Hematopoietic multipotent progenitor cell treated with erythropoietin and hydrocortisone succinate and interleukin-3 and kit ligand, for 15 days (in vitro differentiated cells): ENCODE data around the gene GJA5.

Source experiments
- DNase-seq: peaks from one replicate; pipeline ENCODE4 v3.0.0-alpha.2; 2015; ENCODE audit warnings: low spot score

Gene GJA5

DNA sequence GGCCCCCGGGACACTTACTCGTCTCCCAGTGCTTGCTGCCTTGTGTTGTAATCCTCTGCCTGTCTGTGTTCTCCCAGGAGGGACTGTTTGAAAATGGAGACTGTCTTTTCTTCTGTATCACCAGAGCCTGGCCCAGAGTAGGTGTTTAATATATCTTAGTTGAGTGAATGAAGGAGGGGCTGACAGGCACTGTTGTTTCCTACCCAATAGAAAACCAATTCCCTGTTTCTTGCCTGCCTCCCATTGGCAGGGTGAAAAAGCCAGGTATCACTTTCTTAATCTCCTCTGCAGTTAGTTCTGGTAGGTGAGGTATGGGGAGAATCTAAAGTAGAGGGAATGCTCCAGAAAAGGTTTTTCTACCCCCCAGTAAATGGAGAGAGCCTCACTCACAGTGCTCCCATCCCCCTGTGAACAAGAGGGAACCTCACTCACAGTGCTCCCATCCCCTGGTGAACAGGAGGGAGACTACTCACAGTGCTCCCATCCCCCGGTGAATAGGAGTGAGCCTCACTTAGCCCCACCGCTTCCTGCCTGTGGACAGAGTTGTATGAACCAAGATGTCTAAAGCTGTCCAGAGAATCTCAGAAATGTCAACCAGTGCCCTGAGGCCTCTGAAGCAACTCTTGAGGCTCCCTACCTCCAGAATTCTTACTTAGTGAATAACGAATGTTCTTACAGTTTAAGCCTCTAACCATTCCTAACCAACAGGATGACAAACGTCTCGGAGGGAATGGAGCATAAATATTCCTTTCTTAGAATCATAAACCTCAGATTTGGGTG is at the start of gene GJA5:
TSS of gene GJA5 (minus strand) at position 122 of the 780 bp plus-strand sequence. CDS start 1,364 bp downstream, outside the sequence.
- no peak for DNase-seq

DNA sequence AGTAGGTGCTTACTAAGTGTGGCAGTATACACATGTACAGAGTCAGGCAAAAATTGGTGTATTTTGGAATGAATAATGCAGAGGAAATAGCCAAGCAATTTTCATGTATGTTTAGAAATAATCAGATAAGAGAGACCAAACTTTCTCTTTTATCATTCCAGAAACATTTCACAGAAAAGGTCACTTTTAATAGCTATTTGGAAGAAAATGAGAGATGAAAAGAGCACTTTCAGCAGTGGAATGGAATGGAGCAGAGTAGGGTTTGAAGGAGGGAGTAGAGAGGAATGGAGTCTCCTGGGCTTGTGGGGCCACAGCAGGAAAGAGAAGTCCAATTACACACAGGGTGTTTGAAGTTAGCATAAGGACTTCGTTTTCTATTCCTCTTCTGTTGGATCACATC is 48.8 kb upstream of the GJA5 start:
- DNase-seq, result no peak

DNA sequence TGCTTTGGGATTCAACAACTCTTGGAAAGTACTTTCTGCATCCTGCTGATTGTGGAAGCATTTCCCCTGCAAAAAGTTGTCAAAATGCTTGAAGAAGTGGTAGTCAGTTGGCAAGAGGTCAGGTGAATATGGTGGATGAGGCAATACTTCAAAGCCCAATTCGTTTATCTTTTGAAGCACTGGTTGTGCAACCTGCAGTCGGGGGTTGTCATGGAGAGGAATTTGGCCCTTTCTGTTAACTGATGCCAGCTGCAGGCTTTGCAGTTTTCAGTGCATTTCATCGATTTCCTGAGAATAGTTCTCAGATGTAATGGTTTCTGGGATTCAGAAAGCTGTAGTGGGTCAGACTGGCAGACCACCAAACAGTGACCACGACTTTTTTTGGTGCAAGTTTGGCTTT is 47.6 kb upstream of the GJA5 start:
- no peak for DNase-seq

DNA sequence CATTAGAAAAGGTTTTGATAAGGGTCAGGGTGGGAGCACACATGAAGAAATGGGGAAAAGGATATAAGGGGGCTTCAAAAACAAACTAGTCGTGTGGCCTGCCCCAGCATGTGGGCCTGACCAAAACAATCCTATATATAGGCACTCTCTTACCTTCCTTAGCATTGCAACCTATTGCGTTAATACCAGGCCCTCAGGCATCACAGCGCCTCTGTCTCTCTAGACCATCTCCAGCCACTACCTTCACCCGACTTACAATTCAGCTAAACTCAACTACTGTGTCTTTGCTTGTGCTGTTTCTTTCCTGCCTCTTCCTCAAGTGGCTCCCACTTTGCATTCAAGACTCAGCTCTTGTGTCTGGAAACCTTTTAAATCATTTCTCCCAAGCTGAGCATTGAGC is 47.0 kb upstream of the GJA5 start:
- DNase-seq, result no peak

DNA sequence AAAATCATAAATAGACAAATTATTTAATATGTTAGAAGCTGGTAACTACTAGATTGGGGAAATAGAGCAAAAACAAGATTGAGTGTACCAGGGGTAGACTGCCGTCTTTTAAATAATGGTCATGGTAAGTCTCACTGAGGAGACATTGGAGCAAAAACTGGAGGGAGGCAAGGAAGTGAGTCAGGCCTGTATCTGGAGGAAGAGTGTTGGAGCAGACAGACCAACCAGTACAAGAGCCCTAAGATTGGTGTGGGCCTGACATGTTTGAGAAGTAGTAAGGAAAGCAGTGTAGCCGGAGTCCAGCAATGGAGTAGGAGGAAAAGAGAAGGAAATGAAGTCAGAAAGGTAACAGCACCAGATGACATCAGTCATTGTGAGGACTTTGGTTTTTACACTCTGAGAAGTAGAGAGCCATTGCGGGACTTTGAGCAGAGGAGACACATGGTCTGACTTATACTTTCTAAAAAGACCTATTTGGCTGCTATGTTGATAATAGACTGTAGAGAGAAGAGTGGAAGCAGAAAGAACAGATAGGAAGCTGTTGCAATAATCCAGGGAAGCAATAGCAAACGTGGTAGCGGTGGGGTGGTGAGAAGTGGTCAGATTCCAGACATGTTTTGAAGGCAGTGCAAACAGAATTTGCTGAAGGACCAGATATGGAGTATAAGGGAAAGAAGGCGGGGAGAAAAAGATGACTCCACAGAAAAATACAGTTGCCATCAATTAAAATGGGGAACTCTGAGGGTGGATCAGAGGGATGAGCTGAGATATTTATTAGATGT is 44.7 kb upstream of the GJA5 start:
- no peak for DNase-seq

DNA sequence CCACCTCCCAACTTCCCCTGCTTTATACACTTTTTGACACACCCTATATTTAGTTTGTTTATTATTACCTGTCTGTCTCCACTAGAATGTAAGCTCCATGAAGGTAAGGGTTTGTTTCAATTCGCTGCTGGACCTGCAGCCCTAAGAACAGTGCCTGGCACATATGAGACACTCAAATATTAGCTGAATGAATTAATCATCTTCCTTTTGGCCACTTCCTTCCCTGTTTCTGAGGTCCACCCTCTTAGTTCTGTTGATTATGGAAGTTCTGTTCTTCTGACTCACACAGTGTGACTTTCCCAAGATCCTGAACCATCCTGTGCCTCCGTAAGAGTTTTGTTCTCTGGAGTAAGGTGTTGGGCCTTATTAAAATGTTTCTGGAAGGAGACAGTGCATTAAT is 40.4 kb upstream of the GJA5 start:
- DNase-seq, result no peak

DNA sequence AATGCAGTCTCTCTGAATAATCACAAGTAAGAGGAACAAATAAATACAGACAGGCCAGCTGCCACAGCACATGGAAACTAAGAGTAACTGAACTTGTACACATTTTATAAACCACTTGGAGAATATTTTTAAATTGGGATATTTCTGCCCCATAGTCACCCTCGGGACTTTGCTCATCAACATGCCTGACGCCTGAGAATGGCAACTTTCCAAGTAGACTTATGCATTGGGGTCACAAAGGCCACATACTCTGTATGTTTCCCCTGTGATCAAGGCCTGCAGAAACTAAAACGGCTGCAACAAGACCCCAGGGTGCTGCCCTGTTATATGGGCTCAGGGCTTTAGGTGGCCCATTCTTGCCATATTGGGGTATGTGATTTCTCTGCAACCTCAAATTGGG is 38.3 kb upstream of the GJA5 start:
- no peak for DNase-seq

DNA sequence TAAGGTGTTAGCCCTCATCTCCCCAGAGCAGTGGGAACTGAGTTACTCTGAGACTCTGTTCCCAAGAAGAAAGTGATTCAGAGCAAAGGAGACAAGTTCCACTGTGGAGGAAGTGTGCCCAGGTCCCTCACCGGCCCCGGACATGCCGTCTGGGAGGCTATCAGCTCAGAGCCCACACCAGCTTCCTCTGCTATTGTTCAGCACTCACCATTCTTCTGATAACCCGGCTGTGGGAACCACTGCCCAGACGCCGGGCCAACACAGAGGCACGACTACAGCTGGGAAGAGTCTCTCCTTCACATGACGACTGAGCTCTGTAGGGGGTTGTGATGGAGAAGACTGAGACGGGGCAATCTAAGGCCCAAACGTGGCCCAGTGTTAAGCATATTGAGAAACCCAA is 34.2 kb upstream of the GJA5 start:
- DNase-seq, result no peak

DNA sequence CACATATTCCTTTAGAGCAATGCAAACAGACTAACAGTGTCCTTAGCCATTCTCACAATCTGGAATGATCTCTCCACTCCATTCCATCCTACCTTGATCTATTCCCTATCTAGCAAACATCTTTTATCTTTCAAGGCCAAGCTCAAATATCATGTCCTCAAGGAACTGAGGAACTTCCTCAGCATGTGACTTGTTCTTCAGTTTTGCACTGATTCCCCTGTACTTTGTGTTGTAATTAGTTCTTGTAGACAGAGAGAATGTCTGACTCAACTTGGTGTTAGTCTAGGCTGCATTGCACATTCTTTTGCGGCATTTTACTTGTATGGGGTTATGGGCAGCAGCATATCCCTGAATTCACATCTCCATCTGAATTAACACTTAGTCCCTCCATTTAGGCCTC is 31.5 kb upstream of the GJA5 start:
- no peak for DNase-seq

DNA sequence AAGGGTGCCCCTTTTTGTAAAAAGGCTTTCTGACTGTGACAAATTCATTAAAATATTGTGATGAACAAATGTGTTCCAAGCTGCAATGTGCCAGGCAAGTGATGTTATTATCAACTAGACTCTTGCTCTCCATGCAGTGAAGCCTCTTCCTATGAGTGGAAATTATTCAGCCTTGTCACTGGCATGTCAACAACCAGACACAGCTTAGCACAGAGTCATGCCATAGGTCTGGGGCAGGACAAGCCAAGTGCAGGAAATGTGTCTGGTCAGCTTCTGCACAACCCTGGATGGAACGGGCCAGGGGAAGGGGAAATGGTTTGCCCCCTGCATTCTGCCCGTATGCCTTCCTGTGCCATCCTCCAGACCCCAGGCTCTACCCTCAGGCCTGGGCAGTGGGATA is 27.4 kb upstream of the GJA5 start:
- DNase-seq, result no peak

DNA sequence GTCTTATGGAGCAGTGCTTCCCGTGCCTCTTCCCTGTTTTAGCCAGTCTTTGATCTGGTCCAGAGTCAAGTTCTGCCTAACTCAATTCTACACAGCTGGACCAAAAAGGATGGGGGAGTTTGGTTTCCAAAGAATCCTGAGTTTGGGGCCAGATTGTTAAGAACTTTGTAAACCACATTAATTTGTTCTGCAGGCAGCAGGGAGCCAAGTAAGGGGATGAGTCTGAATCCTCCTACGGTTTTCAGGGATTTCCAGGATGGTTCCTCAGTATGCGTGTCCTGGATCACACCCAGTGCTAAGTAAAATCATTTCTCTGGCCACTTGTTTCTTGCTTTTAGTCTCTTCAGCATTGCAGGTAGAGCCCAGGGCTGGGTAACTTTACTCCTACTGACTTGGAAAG is 26.1 kb upstream of the GJA5 start:
- DNase-seq, result no peak

DNA sequence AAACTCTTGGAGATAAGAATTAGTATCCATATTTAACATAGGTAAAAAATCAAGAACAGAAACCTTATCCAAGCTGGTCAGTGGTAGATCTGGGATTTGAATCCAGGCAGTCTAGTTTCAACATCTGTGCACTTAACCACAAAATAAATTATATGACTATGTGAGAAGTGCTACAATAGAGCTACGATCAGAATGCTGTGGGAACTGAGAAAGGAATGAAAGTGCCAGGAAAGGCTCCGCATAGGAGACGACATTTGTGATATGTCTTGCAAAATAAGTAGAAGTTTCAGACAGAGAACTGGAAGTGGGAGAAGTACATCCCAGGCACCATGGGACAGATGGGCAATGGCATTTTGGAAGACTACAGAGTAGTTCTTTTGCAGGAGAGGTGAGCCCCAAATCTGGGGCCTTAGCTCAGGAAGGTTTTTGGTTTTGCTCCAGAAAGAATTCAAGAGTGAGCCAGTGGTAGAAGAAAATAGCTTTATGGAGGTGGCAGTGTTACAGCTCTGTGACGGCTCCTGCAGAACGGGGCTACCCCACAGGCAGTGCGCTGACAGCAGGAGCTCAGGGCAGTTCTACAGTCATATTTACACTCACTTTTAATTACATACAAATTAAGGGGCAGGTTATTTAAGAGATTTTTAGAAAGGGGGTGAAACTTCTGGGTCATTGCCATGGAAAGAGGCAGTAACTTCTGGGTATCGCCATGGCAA is 25.5 kb upstream of the GJA5 start:
- DNase-seq, result no peak

DNA sequence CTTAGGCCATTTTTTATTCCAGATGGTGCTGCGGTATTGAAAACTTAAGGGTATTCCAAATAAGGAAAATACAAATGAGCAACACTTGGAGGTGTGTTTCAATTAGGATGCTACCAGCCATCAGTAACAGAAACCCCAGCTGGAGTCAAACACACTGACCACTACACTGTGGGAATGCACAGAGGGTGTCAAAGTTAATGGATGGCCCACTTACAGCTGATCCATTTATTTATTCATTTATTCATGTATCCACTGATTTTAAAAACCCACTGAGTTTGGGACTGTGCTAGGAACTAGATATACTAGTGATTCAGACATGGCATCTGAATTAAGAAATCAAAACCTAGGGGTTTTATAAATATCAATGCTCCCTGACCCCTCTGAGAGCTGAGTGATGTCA is 24.5 kb upstream of the GJA5 start:
- DNase-seq, result no peak

DNA sequence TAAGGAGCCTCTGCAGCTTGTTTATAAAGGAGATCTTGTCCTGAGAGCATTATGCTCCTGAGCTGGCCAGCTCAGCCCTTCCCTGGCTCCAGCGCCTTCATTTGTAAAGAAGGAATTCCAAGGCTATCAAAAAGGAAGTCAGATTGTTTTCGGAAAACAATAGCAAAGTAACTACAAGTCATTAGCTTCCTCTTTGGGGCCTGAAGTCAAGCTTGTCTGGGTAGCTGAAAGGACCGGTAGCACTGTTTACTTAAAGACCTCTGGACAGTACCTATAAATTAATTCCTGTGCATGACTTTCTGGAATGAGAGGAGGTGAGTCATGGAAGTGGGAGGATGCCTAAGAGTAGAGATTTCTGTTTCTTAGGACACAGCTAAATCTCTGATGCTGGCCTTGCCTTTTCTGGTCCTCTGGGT is 20.7 kb upstream of the GJA5 start:
- no peak for DNase-seq

DNA sequence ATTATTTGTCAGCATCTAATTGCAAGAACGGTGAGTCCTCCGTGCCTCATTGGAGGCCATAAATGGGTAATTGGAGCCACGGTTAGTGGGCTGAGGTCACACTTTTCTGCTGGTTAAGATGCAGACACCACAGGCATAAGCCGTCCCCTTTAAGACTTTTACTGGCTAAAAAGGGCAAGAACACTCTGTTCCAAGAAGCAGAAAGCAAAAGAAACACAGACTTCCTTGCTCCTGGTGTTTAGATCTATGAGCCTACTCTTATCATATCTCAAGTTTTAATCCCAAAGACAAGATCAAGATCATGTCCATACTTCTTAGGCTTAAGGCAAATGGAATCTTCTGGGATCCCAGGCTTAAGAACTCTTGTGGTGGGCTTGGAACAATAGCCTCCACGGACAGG is 17.3 kb upstream of the GJA5 start:
- DNase-seq, result no peak

DNA sequence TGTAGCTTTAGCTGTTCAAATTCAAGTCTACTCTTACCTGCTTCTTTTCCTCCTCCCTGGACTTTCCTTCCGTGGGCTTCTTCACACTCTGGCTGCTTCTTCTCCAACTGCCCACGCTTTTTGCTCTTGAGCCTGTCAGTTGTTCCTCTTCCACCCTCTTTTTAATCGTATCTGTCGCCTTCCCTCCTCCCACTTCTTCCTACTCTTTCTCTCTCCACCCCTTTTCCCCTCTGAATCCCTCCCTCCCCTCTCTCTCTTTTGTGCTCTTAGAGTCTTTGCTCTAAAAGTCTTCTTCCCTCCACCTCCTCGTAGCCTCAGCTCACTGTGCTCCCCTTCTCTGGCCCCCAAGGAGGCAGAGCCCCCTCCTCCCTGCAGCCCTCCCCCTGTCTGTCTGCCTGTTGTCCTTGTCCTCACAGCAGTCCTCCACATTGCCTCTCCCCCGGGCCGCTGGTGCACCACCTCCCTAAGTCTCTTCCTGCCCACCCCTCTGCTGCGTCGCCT is 12.9 kb upstream of the GJA5 start:
- DNase-seq, result no peak

DNA sequence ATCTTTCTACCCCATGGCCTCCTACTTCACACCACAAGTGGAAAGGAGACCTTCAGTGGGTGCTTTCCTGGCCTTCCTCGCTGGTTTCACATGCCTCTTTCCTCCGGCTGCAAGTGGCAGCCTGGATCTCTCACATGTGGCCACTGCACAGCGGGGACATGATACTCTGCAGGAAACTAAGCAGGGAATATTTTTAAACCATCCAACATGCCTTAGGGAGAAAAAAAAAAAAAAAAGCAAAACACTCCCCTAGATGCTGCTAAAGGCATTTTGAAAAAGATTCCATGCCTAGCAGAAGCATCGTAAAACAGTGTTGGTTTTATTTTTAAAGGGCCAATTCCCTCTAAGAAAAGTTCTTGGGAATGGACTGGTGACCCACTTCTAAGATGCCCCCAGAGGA is 12.2 kb upstream of the GJA5 start:
- no peak for DNase-seq

DNA sequence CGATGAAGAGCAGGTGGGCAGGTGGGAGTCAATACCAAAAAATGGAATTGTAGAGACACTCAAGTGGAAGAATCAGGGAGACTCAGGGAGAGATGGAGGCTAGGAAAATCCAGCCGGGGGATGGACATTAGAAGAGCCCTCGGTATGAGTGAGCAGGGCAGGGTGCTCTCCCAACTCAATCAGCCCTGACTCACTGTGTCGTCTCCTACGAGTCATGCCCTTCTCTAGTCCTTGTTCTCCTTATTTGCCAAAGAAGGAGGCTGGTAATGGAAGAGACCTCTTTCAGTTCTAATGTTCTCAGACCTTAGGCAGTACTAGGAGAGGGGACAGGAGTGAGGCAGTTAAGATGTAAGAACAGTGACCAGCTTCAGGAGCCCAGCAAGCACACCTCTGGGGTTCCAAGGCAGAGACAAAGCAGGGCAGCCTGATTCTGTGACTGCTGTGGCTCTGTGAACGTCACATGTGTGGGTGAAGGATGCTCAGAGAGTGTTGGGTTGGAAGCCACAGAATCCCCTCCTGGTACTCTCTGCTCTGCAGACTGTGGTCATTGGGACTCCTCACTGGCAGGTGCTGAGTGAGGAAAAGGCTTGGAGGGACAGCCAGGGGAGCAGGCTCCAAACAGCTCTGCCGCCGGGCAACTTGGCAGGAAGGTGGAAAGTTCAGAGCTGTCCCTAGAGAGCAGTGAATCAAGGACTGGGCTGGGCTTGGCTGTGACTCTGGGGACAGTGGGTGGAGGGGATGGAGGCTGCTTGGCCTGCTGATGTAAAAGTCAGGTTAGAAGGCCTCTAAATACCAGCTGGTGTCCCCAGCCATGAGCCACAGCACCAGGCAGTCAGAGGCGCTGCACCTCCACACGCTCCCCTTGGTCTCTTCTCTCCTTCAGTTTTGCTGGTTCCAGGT is 11.1 kb upstream of the GJA5 start:
- DNase-seq, result no peak

DNA sequence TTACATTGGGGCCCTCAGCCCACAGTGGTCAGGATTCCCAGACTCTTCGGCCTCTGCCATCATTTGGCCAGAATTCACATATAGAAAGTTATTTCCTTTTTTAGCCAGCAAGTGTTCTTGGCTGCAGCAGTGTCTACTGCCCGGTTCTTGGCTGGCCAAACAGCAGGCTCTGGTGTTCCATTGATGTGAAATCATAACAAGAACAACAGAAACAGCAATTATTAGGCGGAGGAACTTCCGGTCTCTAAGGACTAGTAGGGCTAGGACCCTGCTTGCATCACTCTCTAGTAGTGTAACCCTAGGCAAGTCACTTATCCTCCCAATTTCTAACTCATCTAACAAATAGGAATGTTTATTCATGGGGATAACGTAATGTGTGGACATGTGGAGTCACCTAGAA is 8.7 kb upstream of the GJA5 start:
- no peak for DNase-seq

DNA sequence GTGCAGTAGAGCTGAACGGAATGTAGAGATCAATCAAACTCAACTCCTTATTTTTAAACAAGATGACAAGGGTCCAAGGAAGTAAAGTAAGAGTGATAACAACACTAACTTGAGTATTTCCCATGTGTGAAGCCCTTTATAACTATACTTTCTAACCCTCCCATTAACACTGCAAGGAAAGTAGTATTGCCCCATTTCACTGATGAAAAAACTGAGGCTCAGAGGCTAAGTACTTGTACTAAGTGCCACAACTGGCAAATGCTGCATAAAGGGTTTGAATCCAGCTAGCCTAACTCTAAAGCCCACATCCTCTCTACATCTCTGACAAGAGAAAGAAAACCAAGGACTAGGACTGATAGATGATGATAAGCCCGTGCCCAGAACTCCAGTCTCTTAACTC is 8.2 kb upstream of the GJA5 start:
- DNase-seq, result no peak

DNA sequence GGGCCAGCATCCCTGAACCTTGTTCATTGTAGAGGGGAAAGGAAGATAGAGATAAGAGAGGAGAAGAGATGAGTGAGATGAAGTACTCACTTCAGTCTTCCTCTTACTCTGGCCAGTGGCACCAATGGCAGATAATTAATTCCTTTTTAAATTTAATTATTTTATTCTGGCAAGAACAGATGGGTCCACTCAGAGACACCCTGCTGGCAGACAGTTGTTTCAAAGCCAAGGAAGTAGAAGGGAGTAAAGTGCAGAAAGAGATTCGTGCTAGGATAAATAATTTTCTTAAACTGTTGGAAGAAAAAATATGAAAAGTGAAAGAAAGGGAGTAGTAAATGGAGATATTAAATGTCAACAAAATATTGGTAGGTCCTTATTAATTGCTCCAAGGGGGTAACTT is 7.7 kb upstream of the GJA5 start:
- DNase-seq, result no peak
